Measurements from ENCODE around the gene ACSL3.
"Not testable (repeated sequence)": the region's sequence is repeated elsewhere in the genome, so short reads cannot be mapped to it uniquely, and the experiment has no call there.

Gene ACSL3

GRCh38 chr2:222854773-222855700 is 5.8 kb upstream of the ACSL3 start:
- no peak for DNase-seq

DNA sequence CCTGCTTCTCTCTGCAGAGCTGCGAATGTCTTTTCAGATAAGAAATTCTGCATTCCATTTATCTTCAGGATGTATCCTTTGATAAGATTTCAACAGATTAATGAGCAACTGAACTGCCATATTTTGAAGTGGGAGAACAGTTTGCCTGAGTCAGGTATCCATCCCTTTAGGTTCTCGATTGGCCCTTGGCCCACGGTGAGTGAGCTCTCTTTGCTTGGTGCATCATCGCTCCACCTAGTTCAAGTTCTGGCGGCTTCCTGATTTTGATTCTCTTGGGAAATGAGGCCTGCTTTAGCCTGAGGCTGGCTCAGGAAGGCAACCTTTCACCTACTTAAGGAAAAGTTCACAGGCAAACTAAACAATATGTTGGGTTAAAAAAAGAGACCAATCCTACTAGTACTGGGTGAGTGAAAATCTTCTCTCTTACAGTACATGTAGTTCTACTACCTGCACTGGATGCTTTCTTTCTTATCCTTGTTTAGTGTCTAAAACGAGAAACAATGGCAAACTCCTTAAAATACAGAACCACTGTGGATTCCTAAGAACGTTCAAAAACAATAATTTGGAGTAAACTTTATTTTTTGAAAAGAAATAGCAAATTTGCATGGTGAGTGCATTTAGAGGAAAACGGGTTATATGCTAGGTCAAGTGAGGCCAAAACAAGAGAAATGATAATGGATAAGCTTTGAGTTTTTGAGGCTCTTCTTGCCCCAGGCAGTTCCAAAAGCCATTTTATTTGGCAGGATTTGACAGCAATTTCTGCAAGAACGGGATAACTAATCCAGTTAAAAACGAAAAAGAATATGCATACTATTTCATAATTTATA is 837 bp upstream of the ACSL3 start:
- DNase-seq = no peak

- no peak for DNase-seq
Observed at GRCh38 chr2:222861411-222862105, 722 bp downstream of the ACSL3 start.

DNA sequence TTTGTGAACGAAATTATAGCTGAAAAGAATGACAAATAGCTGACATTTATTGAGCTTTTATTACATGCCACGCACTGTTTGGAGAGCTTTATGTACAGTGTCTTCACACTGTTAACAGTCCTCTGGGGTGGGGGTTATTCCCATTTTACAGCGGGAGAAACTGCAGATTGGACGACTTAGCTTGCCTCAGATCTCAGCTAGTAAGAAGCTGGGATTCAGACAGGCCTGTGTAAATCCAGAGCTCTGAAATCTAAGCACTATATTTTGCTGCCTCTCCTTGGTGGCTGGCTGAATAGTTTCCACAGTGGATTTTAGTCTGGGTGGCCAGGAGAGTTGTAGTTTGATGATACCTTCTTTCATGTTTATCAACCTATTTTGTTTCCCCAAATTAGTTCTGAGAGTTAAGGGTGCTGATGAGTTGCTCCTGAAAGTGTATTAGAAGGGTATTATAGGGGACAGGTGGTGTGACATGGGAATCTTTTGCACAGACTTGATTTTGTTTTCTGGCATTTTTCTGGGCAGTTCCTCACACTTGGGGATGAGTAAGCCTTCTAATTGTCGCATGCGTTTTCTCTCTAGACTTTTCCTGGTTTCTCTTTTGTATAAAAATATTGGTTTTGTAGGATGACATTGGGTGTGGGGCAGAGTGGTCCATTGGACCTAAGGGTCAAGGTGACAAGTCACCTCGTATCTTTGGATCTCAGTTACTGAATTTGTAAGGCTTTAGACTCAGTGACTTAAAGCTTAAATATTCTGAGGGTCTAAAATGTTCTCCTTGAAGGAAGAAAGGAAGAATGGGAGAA is 1.5 kb downstream of the ACSL3 start:
- no peak for DNase-seq

- DNase-seq = no peak
Observed at GRCh38 chr2:222862909-222863544, 2.2 kb downstream of the ACSL3 start.

- no peak for DNase-seq
Observed at GRCh38 chr2:222864296-222864695, 3.5 kb downstream of the ACSL3 start.

GRCh38 chr2:222865301-222865700 is 4.5 kb downstream of the ACSL3 start:
- no peak for DNase-seq

- no peak for DNase-seq
Observed at GRCh38 chr2:222866358-222866960, 5.6 kb downstream of the ACSL3 start.

GRCh38 chr2:222868560-222869251 is 7.9 kb downstream of the ACSL3 start:
- DNase-seq = not testable (repeated sequence)

DNA sequence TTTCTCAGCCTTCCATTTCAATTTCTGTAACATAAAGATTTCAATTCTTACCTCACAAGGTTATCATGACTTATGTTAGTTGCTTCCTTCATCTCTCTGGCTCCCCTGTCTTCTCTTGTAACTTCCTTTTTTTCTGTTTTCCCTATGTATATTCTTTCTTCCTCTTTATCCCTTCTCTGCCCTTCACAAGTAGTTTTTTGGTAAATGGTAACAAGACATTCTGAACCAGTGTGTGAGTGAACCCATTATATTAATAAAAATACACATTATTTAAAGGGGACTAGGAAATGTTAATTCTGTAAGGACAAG is 8.4 kb downstream of the ACSL3 start:
- no peak for DNase-seq

DNA sequence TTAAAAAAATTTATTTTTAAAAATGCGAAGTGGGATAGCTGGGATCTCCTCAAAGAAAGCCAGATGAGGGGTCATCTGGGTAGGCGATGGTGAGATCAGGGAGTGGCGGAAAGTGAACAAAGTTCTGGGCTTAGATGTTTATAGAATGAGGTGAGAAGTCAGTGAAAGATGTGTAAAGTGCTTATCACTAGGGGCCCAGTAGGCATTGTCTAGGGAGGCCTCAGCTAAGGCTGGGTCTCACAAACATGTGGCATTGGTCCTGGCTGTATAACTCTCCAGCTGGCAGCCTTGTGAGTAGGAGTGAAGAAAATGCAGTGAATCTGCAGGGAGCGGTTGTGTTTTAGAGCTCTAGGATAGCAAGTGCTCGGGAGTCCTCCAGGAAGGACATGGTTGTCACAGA is 10.5 kb downstream of the ACSL3 start:
- no peak for DNase-seq

- no peak for DNase-seq
Observed at GRCh38 chr2:222872551-222872950, 11.7 kb downstream of the ACSL3 start.

DNA sequence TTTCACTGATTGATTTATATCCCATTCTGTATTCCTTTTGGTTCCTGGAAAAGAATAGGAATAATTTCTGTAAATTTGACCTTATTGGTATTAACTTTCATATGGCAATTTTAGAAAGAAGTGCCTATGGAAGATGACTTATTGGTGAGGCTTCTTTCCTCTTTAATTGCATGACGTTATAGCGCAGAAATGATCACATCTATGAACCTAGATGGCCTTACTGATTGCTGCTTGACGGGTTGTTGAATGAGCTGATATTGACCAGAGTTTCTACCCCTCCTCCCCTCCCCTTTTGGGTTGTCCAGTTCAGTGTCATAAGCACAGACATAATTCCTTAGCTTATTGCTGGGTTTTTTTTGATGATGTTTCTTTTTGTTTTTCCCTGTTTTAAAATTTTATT is 14.6 kb downstream of the ACSL3 start:
- no peak for DNase-seq

GRCh38 chr2:222876947-222877346 is 16.1 kb downstream of the ACSL3 start:
- no peak for DNase-seq

DNA sequence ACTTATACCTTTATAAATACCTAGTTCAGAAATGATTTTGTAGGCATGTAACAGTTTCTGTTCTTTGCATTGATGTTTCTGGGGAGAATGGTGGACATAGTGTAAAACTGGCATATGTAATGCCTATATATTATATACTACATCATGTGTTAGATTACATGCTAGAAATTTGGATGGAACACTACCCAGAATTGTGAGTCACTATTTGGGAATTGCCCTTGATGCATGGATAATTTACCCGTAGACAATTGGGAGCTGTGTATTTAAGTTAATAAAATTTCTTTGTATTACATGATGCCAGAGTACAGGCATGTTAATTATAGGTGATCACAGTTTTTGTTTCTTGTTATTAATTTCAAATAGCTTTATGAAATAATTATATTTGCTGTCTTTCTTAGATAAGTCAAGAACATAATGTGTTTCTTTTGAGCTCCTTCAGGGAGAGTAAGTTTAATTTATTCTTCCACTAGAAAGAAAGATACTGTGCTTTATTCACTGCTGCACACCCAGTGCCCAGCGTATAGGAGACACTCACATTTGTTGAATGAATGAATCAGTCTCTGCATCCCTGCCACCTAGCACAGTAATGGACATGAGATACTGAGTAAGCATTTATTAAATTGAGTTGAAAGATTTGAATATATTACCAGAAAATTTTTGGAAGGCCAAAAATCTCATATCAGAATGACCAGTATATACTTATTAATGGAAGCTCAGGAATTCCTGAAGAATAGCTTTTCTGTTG is 16.9 kb downstream of the ACSL3 start:
- DNase-seq = no peak

DNA sequence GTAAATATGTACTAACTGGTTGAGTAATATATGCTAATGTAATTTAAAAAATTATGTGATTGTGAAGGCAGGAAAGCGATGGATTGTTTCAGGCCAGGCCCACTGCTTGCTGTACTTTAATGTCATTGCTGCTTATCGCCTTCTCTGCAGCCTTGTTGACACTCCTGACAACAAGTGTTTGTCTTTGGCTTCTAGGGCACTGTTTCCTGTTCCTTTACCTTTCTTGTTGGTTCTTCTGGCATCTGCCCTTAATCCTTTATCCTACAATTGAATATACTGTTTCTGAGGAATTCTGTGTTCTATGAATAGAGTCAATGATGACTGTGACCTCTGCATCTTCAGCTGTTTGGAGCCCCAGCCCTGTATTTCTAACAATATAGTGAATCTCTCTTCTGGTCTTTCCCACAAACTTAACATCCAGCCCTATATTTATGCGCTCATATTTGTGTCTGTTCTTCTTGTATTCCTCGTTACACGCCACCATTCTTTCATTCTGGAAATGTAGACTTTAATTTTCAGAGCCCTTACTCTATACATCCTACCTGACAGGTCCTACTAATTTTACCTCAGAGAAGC is 17.6 kb downstream of the ACSL3 start:
- DNase-seq = no peak

- no peak for DNase-seq
Observed at GRCh38 chr2:222878877-222879603, 18.2 kb downstream of the ACSL3 start.

GRCh38 chr2:222879604-222879933 is 18.7 kb downstream of the ACSL3 start:
- DNase-seq = no peak

- DNase-seq = no peak
Observed at GRCh38 chr2:222882484-222882928, 21.7 kb downstream of the ACSL3 start.
